ENCODE measurements around the gene LZTFL1. TPM values are rescaled to one million over a fixed set of nuclear protein-coding genes. Genes with fewer than 3 reads are reported as not detected.

The LZTFL1 gene, protein sequence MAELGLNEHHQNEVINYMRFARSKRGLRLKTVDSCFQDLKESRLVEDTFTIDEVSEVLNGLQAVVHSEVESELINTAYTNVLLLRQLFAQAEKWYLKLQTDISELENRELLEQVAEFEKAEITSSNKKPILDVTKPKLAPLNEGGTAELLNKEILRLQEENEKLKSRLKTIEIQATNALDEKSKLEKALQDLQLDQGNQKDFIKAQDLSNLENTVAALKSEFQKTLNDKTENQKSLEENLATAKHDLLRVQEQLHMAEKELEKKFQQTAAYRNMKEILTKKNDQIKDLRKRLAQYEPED
- 10 to 100 TPM in 1 of 4 donors, 1 to 10 TPM in 3; 4.5 to 34.4 (median 6.5) TPM for polyA plus RNA-seq
- long read RNA-seq, donor 1, result 0 reads
- long read RNA-seq, donor 2, full-length matches to known transcripts, result 3 of 3 reads
- long read RNA-seq, donor 2, partial matches to known transcripts, result 0 of 3 reads
- long read RNA-seq, donor 2, other reads (novel, unspliced or antisense), result 0 of 3 reads
- long read RNA-seq, donor 3, partial matches to known transcripts, result 5 of 5 reads
- long read RNA-seq, donor 3, other reads (novel, unspliced or antisense), result 0 of 5 reads
- long read RNA-seq, donor 4, full-length matches to known transcripts, result 1 of 1 reads
- long read RNA-seq, donor 4, partial matches to known transcripts, result 0 of 1 reads
- long read RNA-seq, donor 4, other reads (novel, unspliced or antisense), result 0 of 1 reads
- long read RNA-seq, donor 5, full-length matches to known transcripts, result 1 of 1 reads
- long read RNA-seq, donor 5, partial matches to known transcripts, result 0 of 1 reads
- long read RNA-seq, donor 5, other reads (novel, unspliced or antisense), result 0 of 1 reads
- long read RNA-seq, donor 6, full-length matches to known transcripts, result 2 of 2 reads
- long read RNA-seq, donor 6, partial matches to known transcripts, result 0 of 2 reads
- long read RNA-seq, donor 6, other reads (novel, unspliced or antisense), result 0 of 2 reads
- long read RNA-seq, donor 7, result 0 reads
- long read RNA-seq, donor 8, result 0 reads
- long read RNA-seq, donor 9, full-length matches to known transcripts, result 2 of 2 reads
- long read RNA-seq, donor 9, partial matches to known transcripts, result 0 of 2 reads
- long read RNA-seq, donor 9, other reads (novel, unspliced or antisense), result 0 of 2 reads
- long read RNA-seq, donor 10, full-length matches to known transcripts, result 3 of 3 reads
- long read RNA-seq, donor 10, partial matches to known transcripts, result 0 of 3 reads
- long read RNA-seq, donor 10, other reads (novel, unspliced or antisense), result 0 of 3 reads

GRCh38 chr3:45841757-45842491 is at the start of gene LZTFL1:
TSS of gene LZTFL1 (minus strand) at chr3:45842119. CDS start at chr3:45841991, 128 bp downstream.
- DNase-seq (peak; percentile 97 to 98), FAIRE-seq (no peak)
- peak within 1 kb of the TSS; percentile 15 to 76 (median 16) for H3K27ac ChIP-seq (ENCODE audit: low read depth in 1 of 3, low read length in 2 of 3)
- H3K9me3 ChIP-seq (ENCODE audit: control insufficient read depth in 2 of 2, insufficient read depth in 1 of 2, low read depth in 1 of 2, low read length in 1 of 2), result no peaks in the 10 kb centered on the region
- H3K4me1 ChIP-seq (ENCODE audit: control insufficient read depth in 3 of 3, insufficient read depth in 2 of 3, low read depth in 1 of 3, low read length in 2 of 3), result peaks cover 0 to 4% (median 0%) of the 10 kb centered on the region in 3 donors
- 2 to 3% (median 3%) methylated on average over 44 to 49 of the region's 49 CpGs for WGBS, 3 donors
- H3K4me3 ChIP-seq (ENCODE audit: low read depth in 1 of 3, low read length in 3 of 3), result peak within 1 kb of the TSS; percentile 75 to 92 (median 82)
- peaks cover 0 to 2% (median 0%) of the 10 kb centered on the region in 3 donors for H3K27me3 ChIP-seq (ENCODE audit: control insufficient read depth in 3 of 3, insufficient read depth in 3 of 3, low read length in 3 of 3)
- H3K36me3 ChIP-seq (ENCODE audit: control insufficient read depth in 3 of 3, insufficient read depth in 2 of 3, low read depth in 1 of 3, low read length in 3 of 3), result no peaks in the 10 kb centered on the region

DNA sequence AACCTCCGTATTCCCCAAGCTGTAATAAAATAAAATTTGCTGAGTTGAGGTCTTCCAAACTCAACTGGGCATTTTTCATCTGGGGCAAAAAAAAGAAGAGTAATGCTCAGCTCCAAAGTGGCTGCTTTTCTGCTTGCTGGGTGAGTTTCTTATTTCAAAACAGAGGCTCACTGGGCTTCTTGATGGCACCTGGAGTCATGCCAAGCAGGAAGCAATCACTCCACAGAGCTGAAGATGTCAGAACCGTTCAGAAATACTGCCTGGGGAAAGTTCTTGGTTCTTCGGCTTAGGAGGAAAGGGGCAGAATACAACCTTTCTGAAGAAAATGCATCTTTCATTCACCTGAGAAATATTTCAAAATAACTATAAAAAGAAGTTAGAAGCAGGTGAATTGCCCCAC is 48.5 kb upstream of the LZTFL1 start:
- WGBS, 3 donors, result 4 to 26% (median 11%) methylated on average over 3 of the region's 3 CpGs
- no peaks in the 10 kb centered on the region for H3K27me3 ChIP-seq (ENCODE audit: control insufficient read depth in 3 of 3, insufficient read depth in 3 of 3, low read length in 3 of 3)
- DNase-seq (peak; percentile 83 to 85), FAIRE-seq (no peak)
- H3K27ac ChIP-seq (ENCODE audit: low read depth in 1 of 3, low read length in 2 of 3), result peak overlapping the region in 2 of 3 donors; percentile 16 to 53
- H3K4me1 ChIP-seq (ENCODE audit: control insufficient read depth in 3 of 3, insufficient read depth in 2 of 3, low read depth in 1 of 3, low read length in 2 of 3), result no peaks in the 10 kb centered on the region
- H3K36me3 ChIP-seq (ENCODE audit: control insufficient read depth in 3 of 3, insufficient read depth in 2 of 3, low read depth in 1 of 3, low read length in 3 of 3), result no peaks in the 10 kb centered on the region
- no peak overlapping the region for H3K4me3 ChIP-seq (ENCODE audit: low read depth in 1 of 3, low read length in 3 of 3)
- no peaks in the 10 kb centered on the region for H3K9me3 ChIP-seq (ENCODE audit: control insufficient read depth in 2 of 2, insufficient read depth in 1 of 2, low read depth in 1 of 2, low read length in 1 of 2)

- FAIRE-seq (no peak), DNase-seq (no peak)
- no peaks in the 10 kb centered on the region for H3K27me3 ChIP-seq (ENCODE audit: control insufficient read depth in 3 of 3, insufficient read depth in 3 of 3, low read length in 3 of 3)
- H3K36me3 ChIP-seq (ENCODE audit: control insufficient read depth in 3 of 3, insufficient read depth in 2 of 3, low read depth in 1 of 3, low read length in 3 of 3), result no peaks in the 10 kb centered on the region
- H3K4me3 ChIP-seq (ENCODE audit: low read depth in 1 of 3, low read length in 3 of 3), result no peak overlapping the region
- no peaks in the 10 kb centered on the region for H3K4me1 ChIP-seq (ENCODE audit: control insufficient read depth in 3 of 3, insufficient read depth in 2 of 3, low read depth in 1 of 3, low read length in 2 of 3)
- WGBS, 3 donors, result 54 to 67% (median 59%) methylated on average over 4 of the region's 4 CpGs
- no peaks in the 10 kb centered on the region for H3K9me3 ChIP-seq (ENCODE audit: control insufficient read depth in 2 of 2, insufficient read depth in 1 of 2, low read depth in 1 of 2, low read length in 1 of 2)
- no peak overlapping the region for H3K27ac ChIP-seq (ENCODE audit: low read depth in 1 of 3, low read length in 2 of 3)
Observed at GRCh38 chr3:45889337-45889736, 47.4 kb upstream of the LZTFL1 start.

DNA sequence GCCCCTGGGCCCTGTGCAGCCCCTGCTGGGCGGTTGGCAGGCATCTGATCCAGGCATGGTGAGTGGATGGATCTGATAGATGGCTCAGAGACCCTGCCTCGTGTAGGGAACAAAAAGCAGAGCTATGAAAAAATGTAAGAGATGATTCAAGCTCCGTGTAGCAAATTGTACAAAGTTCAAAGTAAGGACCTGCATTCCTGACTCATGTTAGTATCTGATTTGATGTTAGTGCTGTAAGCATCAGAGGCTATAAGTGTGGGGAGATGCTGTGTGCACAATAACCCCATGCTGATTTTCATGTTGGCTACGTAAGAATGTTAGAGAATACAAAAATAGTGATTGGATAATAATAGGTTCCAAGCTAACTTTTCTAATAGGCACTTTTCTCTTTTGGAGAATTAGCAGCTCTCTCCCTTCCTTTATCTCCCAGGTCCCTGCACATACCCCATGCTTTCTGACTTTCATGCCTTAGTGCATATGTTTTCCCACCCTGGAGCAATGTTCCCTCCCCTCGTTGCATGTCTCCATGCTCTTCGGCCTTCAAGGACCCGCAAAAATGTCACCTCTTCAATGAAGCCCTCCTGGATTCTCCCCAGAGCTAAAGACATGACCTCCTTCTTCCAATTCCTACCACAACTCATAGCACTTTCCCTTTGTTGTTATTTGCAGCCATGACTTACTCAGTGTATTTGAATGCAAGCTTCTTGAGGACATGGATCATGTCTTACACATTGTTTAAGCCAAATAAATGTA is 46.0 kb upstream of the LZTFL1 start:
- H3K27me3 ChIP-seq (ENCODE audit: control insufficient read depth in 3 of 3, insufficient read depth in 3 of 3, low read length in 3 of 3), result no peaks in the 10 kb centered on the region
- WGBS, 3 donors, result 52 to 60% (median 58%) methylated on average over 7 of the region's 7 CpGs
- peak overlapping the region in 1 of 3 donors; percentile 44 for H3K4me3 ChIP-seq (ENCODE audit: low read depth in 1 of 3, low read length in 3 of 3)
- no peaks in the 10 kb centered on the region for H3K9me3 ChIP-seq (ENCODE audit: control insufficient read depth in 2 of 2, insufficient read depth in 1 of 2, low read depth in 1 of 2, low read length in 1 of 2)
- peak overlapping the region in 2 of 3 donors; percentile 21 to 52 for H3K27ac ChIP-seq (ENCODE audit: low read depth in 1 of 3, low read length in 2 of 3)
- no peaks in the 10 kb centered on the region for H3K4me1 ChIP-seq (ENCODE audit: control insufficient read depth in 3 of 3, insufficient read depth in 2 of 3, low read depth in 1 of 3, low read length in 2 of 3)
- FAIRE-seq, result no peak
- DNase-seq, result no peak
- H3K36me3 ChIP-seq (ENCODE audit: control insufficient read depth in 3 of 3, insufficient read depth in 2 of 3, low read depth in 1 of 3, low read length in 3 of 3), result no peaks in the 10 kb centered on the region

DNA sequence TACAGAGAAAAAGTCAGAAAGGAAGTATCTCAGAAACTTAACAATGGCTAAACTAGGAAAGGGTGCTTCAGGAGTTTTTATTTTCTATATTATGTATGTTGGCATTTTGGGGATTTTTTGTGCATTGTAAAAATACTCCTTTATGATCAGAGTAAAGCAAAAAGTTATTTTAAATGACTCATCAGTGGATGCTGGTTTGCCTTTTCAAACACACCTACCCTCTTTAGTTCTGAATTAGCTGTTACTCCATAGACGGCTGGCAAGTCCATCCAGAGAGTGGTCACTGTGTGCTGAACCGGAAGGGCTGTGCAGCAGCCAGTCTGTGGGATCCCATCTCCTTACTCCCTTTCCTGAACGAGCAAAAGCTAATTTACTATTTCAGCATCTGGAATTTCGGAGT is 45.4 kb upstream of the LZTFL1 start:
- Histone ChIP-seq H3K4me1 (ENCODE audit: control insufficient read depth in 3 of 3, insufficient read depth in 2 of 3, low read depth in 1 of 3, low read length in 2 of 3) (peaks cover 0 to under 1% (median 0%) of the 10 kb centered on the region in 3 donors), H3K27me3 (ENCODE audit: control insufficient read depth in 3 of 3, insufficient read depth in 3 of 3, low read length in 3 of 3) (no peaks in the 10 kb centered on the region), H3K36me3 (ENCODE audit: control insufficient read depth in 3 of 3, insufficient read depth in 2 of 3, low read depth in 1 of 3, low read length in 3 of 3) (no peaks in the 10 kb centered on the region), H3K4me3 (ENCODE audit: low read depth in 1 of 3, low read length in 3 of 3) (peak overlapping the region in 1 of 3 donors; percentile 44), H3K9me3 (ENCODE audit: control insufficient read depth in 2 of 2, insufficient read depth in 1 of 2, low read depth in 1 of 2, low read length in 1 of 2) (no peaks in the 10 kb centered on the region), H3K27ac (ENCODE audit: low read depth in 1 of 3, low read length in 2 of 3) (peak overlapping the region in 1 of 3 donors; percentile 37)
- FAIRE-seq, result no peak
- WGBS, 3 donors, result 68 to 73% (median 69%) methylated on average over 4 of the region's 4 CpGs
- no peak for DNase-seq

- H3K4me1 ChIP-seq (ENCODE audit: control insufficient read depth in 3 of 3, insufficient read depth in 2 of 3, low read depth in 1 of 3, low read length in 2 of 3), result peaks cover 0 to 6% (median 0%) of the 10 kb centered on the region in 3 donors
- H3K9me3 ChIP-seq (ENCODE audit: control insufficient read depth in 2 of 2, insufficient read depth in 1 of 2, low read depth in 1 of 2, low read length in 1 of 2), result no peaks in the 10 kb centered on the region
- no peaks in the 10 kb centered on the region for H3K36me3 ChIP-seq (ENCODE audit: control insufficient read depth in 3 of 3, insufficient read depth in 2 of 3, low read depth in 1 of 3, low read length in 3 of 3)
- WGBS, 3 donors, result 77 to 88% (median 78%) methylated on average over 9 of the region's 9 CpGs
- peak within 1 kb of the TSS in 1 of 3 donors; percentile 44 for H3K4me3 ChIP-seq (ENCODE audit: low read depth in 1 of 3, low read length in 3 of 3)
- peak within 1 kb of the TSS in 2 of 3 donors; percentile 21 to 69 for H3K27ac ChIP-seq (ENCODE audit: low read depth in 1 of 3, low read length in 2 of 3)
- H3K27me3 ChIP-seq (ENCODE audit: control insufficient read depth in 3 of 3, insufficient read depth in 3 of 3, low read length in 3 of 3), result no peaks in the 10 kb centered on the region
- no peak for FAIRE-seq
- peak in 1 of 2 donors; percentile 57 for DNase-seq
Observed at GRCh38 chr3:45885979-45886705, 44.2 kb upstream of the LZTFL1 start, which contains the start of gene CCR9. TSS of gene CCR9 (plus strand) at chr3:45886543. CDS start at chr3:45894934, 8,391 bp downstream.
